HG03342 (cell line): ENCODE results near the gene RABAC1.
"Not testable (repeated sequence)": the region's sequence is repeated elsewhere in the genome, so short reads cannot be mapped to it uniquely, and the experiment has no call there.

Source experiments
- ATAC-seq: cut with Tn5 transposase; IDR thresholded peaks from one replicate; pipeline ENCODE4 v1.9.1; 2021; ENCODE audit warnings: mild to moderate bottlenecking, moderate library complexity; ENCODE audit not compliant: unreplicated experiment

The RABAC1 gene

GRCh38 chr19:41951686-41952172 lies 7.4 kb downstream of the RABAC1 start:
- ATAC-seq, result no peak

- ATAC-seq, result no peak
Observed at GRCh38 chr19:41947091-41947490, 12.0 kb downstream of the RABAC1 start.

GRCh38 chr19:41945135-41945766 lies 13.9 kb downstream of the RABAC1 start:
- ATAC-seq, result peak; percentile 77

GRCh38 chr19:41944336-41944735 lies 14.8 kb downstream of the RABAC1 start:
- ATAC-seq, result no peak

- no peak for ATAC-seq
Observed at GRCh38 chr19:41941410-41942202, 17.5 kb downstream of the RABAC1 start.

GRCh38 chr19:41940731-41941409 lies 18.3 kb downstream of the RABAC1 start:
- no peak for ATAC-seq

GRCh38 chr19:41939861-41940730 lies 19.0 kb downstream of the RABAC1 start:
- ATAC-seq, result no peak

GRCh38 chr19:41939209-41939608 lies 19.9 kb downstream of the RABAC1 start:
- not testable (repeated sequence) for ATAC-seq

GRCh38 chr19:41937525-41938468 lies 21.3 kb downstream of the RABAC1 start:
- no peak for ATAC-seq

GRCh38 chr19:41936961-41937360 lies 22.2 kb downstream of the RABAC1 start:
- ATAC-seq, result no peak

GRCh38 chr19:41936416-41936850 lies 22.7 kb downstream of the RABAC1 start:
- no peak for ATAC-seq

- no peak for ATAC-seq
Observed at GRCh38 chr19:41935760-41936415, 23.2 kb downstream of the RABAC1 start.

- no peak for ATAC-seq
Observed at GRCh38 chr19:41934849-41935374, 24.2 kb downstream of the RABAC1 start.

- no peak for ATAC-seq
Observed at GRCh38 chr19:41933693-41934426, 25.3 kb downstream of the RABAC1 start.

GRCh38 chr19:41932720-41933332 lies 26.3 kb downstream of the RABAC1 start:
- no peak for ATAC-seq

- ATAC-seq, result no peak
Observed at GRCh38 chr19:41932259-41932719, 26.8 kb downstream of the RABAC1 start.

GRCh38 chr19:41930926-41931592 lies 28.1 kb downstream of the RABAC1 start:
- ATAC-seq, result no peak
